Measurements from ENCODE around the gene GRPEL2.

The GRPEL2 gene

DNA sequence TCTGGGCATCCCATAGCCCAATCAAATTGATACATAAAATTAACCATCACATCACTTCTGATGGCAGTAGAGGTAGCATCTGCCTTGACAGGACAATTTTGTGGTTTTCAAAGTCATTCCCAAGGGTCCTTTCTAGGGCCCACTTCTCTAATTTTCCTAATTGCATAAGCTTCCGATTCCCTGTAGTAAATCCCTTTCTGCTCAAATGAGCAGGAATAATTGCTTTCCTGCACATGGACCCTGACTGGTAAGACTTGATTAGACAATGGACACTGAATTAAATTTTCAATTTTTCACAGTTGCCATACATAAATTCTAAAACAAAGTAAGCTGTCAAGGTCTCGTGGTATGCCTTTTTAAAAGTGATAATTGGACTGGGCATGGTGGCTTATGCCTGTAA lies 55.8 kb downstream of the GRPEL2 start:
- H3K4me3 ChIP-seq (ENCODE audit: low read depth, low read length) = no peak overlapping the region
- TF ChIP-seq, protein P1, sequence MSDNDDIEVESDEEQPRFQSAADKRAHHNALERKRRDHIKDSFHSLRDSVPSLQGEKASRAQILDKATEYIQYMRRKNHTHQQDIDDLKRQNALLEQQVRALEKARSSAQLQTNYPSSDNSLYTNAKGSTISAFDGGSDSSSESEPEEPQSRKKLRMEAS (IDR thresholded peaks at IDR 0.05; ENCODE audit: low read depth, low read length) = no peak
- TF ChIP-seq, protein P2, sequence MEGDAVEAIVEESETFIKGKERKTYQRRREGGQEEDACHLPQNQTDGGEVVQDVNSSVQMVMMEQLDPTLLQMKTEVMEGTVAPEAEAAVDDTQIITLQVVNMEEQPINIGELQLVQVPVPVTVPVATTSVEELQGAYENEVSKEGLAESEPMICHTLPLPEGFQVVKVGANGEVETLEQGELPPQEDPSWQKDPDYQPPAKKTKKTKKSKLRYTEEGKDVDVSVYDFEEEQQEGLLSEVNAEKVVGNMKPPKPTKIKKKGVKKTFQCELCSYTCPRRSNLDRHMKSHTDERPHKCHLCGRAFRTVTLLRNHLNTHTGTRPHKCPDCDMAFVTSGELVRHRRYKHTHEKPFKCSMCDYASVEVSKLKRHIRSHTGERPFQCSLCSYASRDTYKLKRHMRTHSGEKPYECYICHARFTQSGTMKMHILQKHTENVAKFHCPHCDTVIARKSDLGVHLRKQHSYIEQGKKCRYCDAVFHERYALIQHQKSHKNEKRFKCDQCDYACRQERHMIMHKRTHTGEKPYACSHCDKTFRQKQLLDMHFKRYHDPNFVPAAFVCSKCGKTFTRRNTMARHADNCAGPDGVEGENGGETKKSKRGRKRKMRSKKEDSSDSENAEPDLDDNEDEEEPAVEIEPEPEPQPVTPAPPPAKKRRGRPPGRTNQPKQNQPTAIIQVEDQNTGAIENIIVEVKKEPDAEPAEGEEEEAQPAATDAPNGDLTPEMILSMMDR (IDR thresholded peaks at IDR 0.05; ENCODE audit: low read depth, low read length) = no peak
- TF ChIP-seq POLR2A (IDR thresholded peaks at IDR 0.05; ENCODE audit: extremely low read depth, insufficient read length) = no peak
- no peak for TF ChIP-seq MYC (IDR thresholded peaks at IDR 0.05; ENCODE audit: low read depth, low read length)
- DNase-seq (ENCODE audit: low read depth) = peak; percentile 39

DNA sequence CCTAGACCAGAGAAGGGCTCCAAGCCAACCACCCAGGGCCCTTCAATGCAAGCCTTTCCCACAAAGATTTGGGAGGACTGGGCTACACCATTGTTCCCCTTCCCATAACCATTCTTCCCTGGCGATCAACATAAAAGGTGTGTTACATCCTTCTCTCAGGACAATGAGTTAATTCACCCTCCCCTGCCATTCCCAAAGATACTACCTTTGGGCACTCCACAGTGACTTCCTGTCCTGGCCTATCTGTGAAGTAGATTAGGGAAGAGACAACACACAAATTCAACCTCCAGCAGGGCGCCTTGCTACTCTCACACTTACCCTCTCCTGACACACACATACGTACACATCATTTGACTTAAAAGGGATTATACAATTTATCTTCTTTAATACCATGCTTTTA lies 57.0 kb downstream of the GRPEL2 start:
- H3K4me3 ChIP-seq (ENCODE audit: low read depth, low read length) = no peak overlapping the region
- TF ChIP-seq MYC (IDR thresholded peaks at IDR 0.05; ENCODE audit: low read depth, low read length) (no peak), POLR2A (IDR thresholded peaks at IDR 0.05; ENCODE audit: extremely low read depth, insufficient read length) (no peak)
- TF ChIP-seq, protein P1 (IDR thresholded peaks at IDR 0.05; ENCODE audit: low read depth, low read length) = no peak
- TF ChIP-seq, protein P2 (IDR thresholded peaks at IDR 0.05; ENCODE audit: low read depth, low read length) = no peak
- DNase-seq (ENCODE audit: low read depth) = no peak

Measured in NB4 (cell line).